Upper lobe of left lung (tissue), 4 donors: Measurements from ENCODE around the gene GNG8.

Experiments
- CTCF ChIP-seq, 6 experiments: fragments of 450-650 bp in 4 of 6; fragments of 200-600 bp in 2 of 6; sonication (generic) in 2 of 6; IDR thresholded peaks; one replicate each; pipeline ENCODE4 v1.5.1; 2016 to 2019; ENCODE audit warnings: antibody characterized with exemption in 6 of 6
- POLR2A ChIP-seq, 4 donors: fragments of 450-650 bp; IDR thresholded peaks; one replicate each; pipeline ENCODE4 v1.5.1; 2016 to 2017; ENCODE audit warnings: antibody characterized with exemption in 4 of 4, mild to moderate bottlenecking in 2 of 4

GRCh38 chr19:46650445-46650844 is 14.4 kb upstream of the GNG8 start:
- TF ChIP-seq CTCF (IDR thresholded peaks at IDR 0.05) (no peak), POLR2A (IDR thresholded peaks at IDR 0.05) (no peak)
